NCI-H2029 (cell line): ENCODE data around the gene ZNF275.
"Not testable (repeated sequence)": the region's sequence is repeated elsewhere in the genome, so short reads cannot be mapped to it uniquely, and the experiment has no call there.

Source experiments
- DNase-seq: peaks from one replicate; lab custom pipeline; 2025; lab: John Stamatoyannopoulos, UW

Gene ZNF275

GRCh38 chrX:153387987-153388721 lies 54.2 kb downstream of the ZNF275 start:
- no peak for DNase-seq

GRCh38 chrX:153388722-153389459 lies 54.9 kb downstream of the ZNF275 start:
- no peak for DNase-seq

DNA sequence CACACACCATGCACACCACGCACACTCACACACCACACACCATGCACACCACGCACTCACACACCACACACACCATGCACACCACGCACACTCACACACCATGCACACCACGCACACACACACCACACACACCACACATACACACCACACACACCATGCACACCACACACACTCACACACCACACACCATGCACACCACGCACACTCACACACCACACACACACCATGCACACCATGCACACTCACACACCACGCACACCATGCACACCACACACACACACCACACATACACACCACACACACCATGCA lies 55.5 kb downstream of the ZNF275 start:
- DNase-seq, result not testable (repeated sequence)

DNA sequence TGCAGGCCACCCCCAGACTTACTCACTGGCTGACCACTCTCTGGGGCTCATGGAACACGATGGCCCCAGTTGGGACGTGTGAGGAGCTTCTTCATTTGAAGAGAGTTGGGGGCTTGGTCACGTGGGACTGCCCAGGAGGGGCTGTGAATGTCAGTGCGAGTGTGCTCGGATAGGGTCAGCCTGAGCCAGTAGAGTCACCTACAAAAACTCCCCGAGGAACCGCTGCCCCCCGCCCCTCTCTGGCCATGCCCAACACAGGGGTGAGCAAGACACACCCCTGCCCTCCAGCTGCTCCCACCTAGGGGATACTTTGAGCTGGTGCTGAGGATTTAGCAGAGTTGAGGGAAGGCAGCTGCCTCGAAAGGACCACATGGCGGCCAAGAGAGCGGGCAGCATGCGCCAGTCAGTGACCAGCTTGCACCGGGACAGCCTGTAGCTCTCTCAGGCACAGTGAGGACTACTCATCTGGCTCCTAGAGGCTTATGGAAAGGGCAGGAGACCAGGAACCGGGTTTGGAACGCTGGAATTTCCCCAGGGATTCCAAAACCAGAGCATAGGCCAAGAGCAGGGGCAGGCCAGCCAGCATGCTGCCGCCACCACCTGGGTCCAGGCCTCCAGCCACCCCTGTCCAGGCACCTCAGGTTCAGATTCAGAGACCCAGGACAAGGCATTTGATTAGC lies 58.8 kb downstream of the ZNF275 start:
- DNase-seq, result no peak

- no peak for DNase-seq
Observed at GRCh38 chrX:153394612-153395011, 60.7 kb downstream of the ZNF275 start.

GRCh38 chrX:153395613-153396319 lies 61.8 kb downstream of the ZNF275 start:
- no peak for DNase-seq

- no peak for DNase-seq
Observed at GRCh38 chrX:153396320-153397195, 62.6 kb downstream of the ZNF275 start.

DNA sequence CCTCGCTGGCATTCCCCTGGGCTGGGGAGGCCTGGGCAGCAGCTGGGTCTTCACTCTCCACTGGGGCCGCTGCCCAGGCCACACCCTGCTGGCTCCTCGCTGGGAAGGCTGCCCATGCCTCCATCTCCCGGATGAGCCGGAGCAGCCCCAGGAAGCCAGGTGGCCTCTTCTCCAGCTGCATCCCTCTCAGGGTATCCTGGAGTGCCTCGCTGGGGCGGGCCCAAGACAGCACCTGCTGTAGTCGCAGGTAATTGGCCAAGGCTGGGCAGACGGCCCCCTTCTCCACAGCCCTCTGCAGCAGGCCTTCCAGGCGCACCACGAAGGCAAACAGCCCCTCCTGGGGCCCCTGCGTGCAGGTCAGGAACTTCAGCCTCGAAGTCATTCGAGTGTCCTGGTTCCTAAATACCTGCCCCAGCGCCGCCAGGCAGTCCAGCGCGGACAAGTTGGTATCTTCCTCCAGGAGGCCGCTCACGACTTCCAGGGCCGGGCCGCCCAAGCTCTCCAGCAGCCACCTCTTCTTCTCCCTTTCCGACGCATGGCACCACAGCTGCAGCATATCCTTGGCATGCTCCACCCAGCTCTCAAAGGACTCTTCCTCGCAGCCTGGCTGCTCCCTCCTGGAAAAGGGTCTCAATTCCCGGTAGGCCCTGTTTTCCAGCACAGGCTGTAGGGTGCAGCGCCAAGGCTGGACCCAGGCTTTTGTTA lies 63.5 kb downstream of the ZNF275 start:
- peak; percentile 82 for DNase-seq

DNA sequence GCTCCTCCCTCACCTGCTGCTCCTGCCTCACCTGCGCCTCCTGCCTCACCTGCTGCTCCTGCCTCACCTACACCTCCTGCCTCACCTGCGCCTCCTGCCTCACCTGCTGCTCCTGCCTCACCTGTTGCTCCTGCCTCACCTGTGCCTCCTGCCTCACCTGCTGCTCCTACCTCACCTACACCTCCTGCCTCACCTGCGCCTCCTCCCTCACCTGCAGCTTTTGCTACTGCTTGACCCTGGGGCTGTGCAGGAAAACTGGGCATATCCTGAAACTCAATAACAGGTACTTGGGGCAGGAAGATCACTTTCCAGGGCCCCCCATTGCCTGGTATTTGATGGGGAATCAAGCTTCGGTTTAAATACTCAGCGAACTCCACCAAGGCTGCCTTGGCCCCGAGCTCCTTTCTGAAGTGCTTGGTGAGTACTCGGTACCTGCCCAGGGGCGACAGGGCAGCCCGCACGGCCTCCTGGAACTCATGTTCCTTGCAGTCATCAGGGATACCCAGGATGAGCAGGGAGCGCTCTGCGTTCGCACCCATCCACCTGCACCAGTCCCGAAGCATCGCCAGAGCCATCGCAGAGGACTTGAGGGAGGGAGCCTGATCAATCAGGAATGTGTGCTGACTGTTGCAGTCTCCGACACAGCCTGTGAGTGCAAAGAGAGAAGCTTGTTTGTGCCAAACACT lies 64.5 kb downstream of the ZNF275 start:
- peak; percentile 13 for DNase-seq

DNA sequence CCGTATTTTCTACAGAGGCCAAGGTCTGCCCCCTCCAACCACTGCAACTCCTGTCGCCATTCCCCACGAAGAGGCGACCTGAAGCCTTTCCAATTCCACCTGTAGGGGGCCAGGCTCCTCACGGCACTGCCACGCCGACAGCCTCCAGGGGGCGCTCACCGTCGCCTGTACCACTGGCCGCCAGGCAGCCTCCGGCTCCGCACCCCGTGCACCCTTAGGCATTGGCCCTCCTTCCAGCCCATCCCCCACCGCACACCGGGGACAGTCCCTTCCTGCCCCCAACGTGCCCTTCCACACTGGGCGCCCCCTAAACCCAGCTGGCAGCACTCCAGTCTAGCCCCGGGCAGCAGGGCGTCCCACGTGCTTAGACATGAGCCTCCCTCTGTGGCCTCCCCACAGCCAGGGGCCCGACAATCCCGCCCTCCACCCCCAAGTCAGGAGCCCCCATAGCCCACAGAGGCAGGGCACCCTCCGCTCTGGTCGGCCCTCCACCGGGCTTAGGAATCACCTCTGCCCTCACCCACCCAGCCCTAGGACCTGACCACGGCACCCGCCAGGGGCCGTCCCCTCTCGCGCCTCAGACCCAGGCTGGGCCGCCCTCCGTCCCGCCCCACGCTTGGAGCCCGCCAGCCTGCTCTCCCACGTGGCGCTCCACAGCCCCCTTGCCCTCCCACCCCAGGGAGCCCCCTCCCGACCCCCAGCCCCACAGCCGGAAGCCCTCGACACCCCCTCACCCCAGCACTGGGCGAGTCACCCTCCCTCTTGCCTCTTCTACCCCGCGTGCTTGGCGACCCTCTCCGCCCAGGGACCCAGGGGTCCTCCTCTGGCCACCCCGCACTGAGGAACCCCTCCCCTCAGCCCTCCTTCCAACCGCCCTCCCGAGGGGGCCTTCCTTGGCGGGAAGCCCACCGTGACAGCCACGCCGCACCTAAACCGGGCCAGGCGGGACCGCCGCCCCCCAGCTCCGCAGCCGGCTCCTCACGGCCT lies 66.5 kb downstream of the ZNF275 start:
- DNase-seq, result no peak

DNA sequence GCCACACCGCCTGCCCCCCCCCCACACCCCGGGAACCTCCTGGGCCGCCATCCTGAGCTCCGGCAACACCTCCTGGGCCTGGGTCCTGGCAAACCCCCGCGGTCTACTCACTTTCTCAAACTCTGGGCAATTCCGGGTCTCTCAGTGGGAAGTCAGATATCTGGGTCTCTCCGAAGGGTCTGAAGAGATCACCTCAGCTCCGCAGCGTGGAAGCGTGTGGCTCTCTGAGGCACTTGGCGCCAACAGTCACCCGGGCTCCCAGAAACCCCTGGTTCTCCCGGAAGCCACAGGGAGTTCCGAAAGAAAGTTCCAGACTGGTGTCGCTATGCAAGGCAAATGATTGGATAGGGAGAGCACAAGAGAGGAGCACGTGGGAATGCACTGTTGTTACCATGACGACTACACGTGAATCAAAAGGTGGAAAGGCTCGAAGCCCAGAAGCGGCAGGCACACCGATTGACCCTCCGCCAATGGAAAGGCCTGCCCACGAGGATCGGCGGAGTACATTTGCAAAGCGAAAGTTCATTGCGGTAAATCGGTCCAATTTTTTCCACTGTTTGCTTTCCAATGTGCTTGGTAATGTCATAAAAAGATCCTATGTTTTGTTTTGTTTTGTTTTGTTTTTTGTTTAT lies 67.3 kb downstream of the ZNF275 start, which contains the start of gene PNMA6E:
Gene PNMA6E, minus strand, starts transcription at position 218 of the 632 bp plus-strand sequence. CDS start 2,501 bp downstream, outside the sequence.
- DNase-seq, result no peak
